Mesothelial cell of epicardium (in vitro differentiated cells): ENCODE results near the gene EPC2. TPM values are rescaled to one million over a fixed set of nuclear protein-coding genes. Genes with fewer than 3 reads are reported as not detected.
A peak's percentile ranks its signal among the peaks of the same experiment; 100 is the strongest.

Experiments
- DNase-seq, 2 experiments: peaks; one replicate each; pipeline ENCODE4 v3.0.0; 2021; ENCODE audit warnings: low spot score in 2 of 2; ENCODE audit not compliant: unreplicated experiment in 2 of 2
- H3K27ac Mint-ChIP-seq: 2 replicates; pipeline ENCODE4 v1.8.0; 2021; ENCODE audit warnings: mixed read lengths
- H3K27me3 Mint-ChIP-seq: 2 replicates; pipeline ENCODE4 v1.8.0; 2021; ENCODE audit warnings: low read depth, mixed read lengths
- H3K36me3 Mint-ChIP-seq: 2 replicates; pipeline ENCODE4 v1.8.0; 2021; ENCODE audit warnings: mixed read lengths
- H3K4me1 Mint-ChIP-seq: 2 replicates; pipeline ENCODE4 v1.8.0; 2021; ENCODE audit warnings: mixed read lengths
- H3K4me3 Mint-ChIP-seq: 2 replicates; pipeline ENCODE4 v1.8.0; 2021; ENCODE audit warnings: mild to moderate bottlenecking, moderate library complexity, mixed read lengths
- H3K9me3 Mint-ChIP-seq: 2 replicates; pipeline ENCODE4 v1.8.0; 2021; ENCODE audit warnings: mixed read lengths
- CTCF ChIP-seq: fragments of 200-600 bp; sonication (generic); IDR thresholded peaks from one replicate; pipeline ENCODE4 v1.5.0; 2021; ENCODE audit warnings: antibody characterized with exemption; ENCODE audit not compliant: unreplicated experiment
- total RNA-seq: library from RNA; stranded (reverse); gene quantifications from 3 replicates; pipeline ENCODE4 v1.2.1, GENCODE V29; 2021

Gene EPC2
- 43.8 to 45.6 TPM (median 45.3 TPM) in 3 replicates for total RNA-seq

- Mint-ChIP-seq H3K4me1 (peaks cover 22% of the 10 kb centered on the region), H3K9me3 (no peaks in the 10 kb centered on the region), H3K4me3 (peak within 1 kb of the TSS; percentile 81), H3K27ac (peak within 1 kb of the TSS; percentile 99), H3K27me3 (peaks cover 23% of the 10 kb centered on the region), H3K36me3 (no peaks in the 10 kb centered on the region)
- DNase-seq, result peak; percentile 80 to 94
- no peak for TF ChIP-seq CTCF
Observed at GRCh38 chr2:148643998-148644882, at the start of gene EPC2. Gene EPC2 (plus strand): TSS chr2:148644751. CDS start chr2:148645018, 267 bp downstream.

GRCh38 chr2:148596018-148596417 is 48.5 kb upstream of the EPC2 start:
- Mint-ChIP-seq H3K27me3 (no peaks in the 10 kb centered on the region), H3K27ac (no peak overlapping the region), H3K36me3 (no peaks in the 10 kb centered on the region), H3K4me1 (peaks cover 8% of the 10 kb centered on the region), H3K4me3 (no peak overlapping the region), H3K9me3 (peaks cover 11% of the 10 kb centered on the region)
- no peak for DNase-seq
- TF ChIP-seq CTCF, result no peak

GRCh38 chr2:148599109-148599991 is 45.2 kb upstream of the EPC2 start:
- TF ChIP-seq CTCF, result no peak
- H3K4me1 Mint-ChIP-seq, result peaks cover 4% of the 10 kb centered on the region

GRCh38 chr2:148602885-148603561 is 41.5 kb upstream of the EPC2 start:
- no peaks in the 10 kb centered on the region for H3K27me3 Mint-ChIP-seq
- no peak for DNase-seq
- no peaks in the 10 kb centered on the region for H3K36me3 Mint-ChIP-seq
- no peaks in the 10 kb centered on the region for H3K4me1 Mint-ChIP-seq
- no peak for TF ChIP-seq CTCF
- peaks cover 21% of the 10 kb centered on the region for H3K9me3 Mint-ChIP-seq
- no peak overlapping the region for H3K27ac Mint-ChIP-seq
- H3K4me3 Mint-ChIP-seq, result no peak overlapping the region

More at GRCh38 chr2:148599109-148599991, 45.2 kb upstream of the EPC2 start:
- Mint-ChIP-seq H3K4me3 (no peak overlapping the region), H3K36me3 (no peaks in the 10 kb centered on the region), H3K27me3 (no peaks in the 10 kb centered on the region), H3K27ac (no peak overlapping the region), H3K9me3 (peaks cover 25% of the 10 kb centered on the region)
- DNase-seq, result no peak

- H3K4me3 Mint-ChIP-seq, result no peak overlapping the region
- H3K9me3 Mint-ChIP-seq, result peaks cover 21% of the 10 kb centered on the region
- H3K4me1 Mint-ChIP-seq, result no peaks in the 10 kb centered on the region
- H3K27ac Mint-ChIP-seq, result no peak overlapping the region
- no peak for TF ChIP-seq CTCF
- H3K36me3 Mint-ChIP-seq, result no peaks in the 10 kb centered on the region
- no peaks in the 10 kb centered on the region for H3K27me3 Mint-ChIP-seq
- DNase-seq, result no peak
Observed at GRCh38 chr2:148603562-148603920, 41.0 kb upstream of the EPC2 start.
